GM12874 (cell line): ENCODE measurements around the gene FER.

ENCODE experiments used
- TF ChIP-seq, protein P1 (sequence below): IDR thresholded peaks from 2 replicates; pipeline ENCODE4 v1.5.1; 2011; ENCODE audit warnings: low read depth, mild to moderate bottlenecking, control low read depth, low read length, moderate library complexity; ENCODE audit not compliant: insufficient read depth

FER gene

DNA sequence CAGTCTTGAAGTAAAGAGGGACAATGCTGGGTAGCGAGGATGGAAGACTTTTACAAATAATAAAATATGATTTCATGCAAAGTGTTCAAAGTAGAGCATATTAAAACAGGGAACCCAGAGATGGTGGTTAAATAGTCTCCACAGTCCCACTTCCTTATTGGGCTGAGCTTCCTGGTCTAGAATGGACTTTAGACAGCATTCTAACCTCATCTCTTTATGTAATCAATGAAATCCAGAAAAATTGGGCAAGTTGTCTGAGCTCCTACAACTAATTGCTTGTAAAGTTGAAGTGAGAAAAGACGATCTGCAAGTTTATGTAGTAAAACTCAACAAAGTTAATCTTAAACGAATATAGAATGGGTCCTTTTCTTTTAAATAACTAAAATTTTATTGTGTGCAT lies 333.2 kb downstream of the FER start:
- TF ChIP-seq, protein P1, sequence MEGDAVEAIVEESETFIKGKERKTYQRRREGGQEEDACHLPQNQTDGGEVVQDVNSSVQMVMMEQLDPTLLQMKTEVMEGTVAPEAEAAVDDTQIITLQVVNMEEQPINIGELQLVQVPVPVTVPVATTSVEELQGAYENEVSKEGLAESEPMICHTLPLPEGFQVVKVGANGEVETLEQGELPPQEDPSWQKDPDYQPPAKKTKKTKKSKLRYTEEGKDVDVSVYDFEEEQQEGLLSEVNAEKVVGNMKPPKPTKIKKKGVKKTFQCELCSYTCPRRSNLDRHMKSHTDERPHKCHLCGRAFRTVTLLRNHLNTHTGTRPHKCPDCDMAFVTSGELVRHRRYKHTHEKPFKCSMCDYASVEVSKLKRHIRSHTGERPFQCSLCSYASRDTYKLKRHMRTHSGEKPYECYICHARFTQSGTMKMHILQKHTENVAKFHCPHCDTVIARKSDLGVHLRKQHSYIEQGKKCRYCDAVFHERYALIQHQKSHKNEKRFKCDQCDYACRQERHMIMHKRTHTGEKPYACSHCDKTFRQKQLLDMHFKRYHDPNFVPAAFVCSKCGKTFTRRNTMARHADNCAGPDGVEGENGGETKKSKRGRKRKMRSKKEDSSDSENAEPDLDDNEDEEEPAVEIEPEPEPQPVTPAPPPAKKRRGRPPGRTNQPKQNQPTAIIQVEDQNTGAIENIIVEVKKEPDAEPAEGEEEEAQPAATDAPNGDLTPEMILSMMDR: no peak

DNA sequence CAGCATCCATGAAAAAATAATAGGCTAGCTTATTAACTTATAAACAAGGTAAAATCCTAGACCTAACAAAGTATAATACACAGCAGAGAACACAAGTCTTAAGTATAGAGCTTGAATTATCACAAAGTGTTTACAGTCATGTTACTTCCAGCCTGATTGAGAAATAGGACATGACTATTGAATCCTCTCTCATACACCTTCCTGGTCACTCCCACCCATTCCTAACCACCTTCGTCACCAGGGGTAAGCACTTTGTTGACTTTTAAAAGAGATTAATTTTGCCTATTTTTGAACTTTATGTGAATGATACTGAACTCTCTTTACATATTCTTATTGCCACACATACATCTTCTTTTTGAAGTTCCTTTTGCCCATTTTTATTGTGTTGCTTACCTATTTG lies 336.2 kb downstream of the FER start:
- TF ChIP-seq, protein P1: no peak

DNA sequence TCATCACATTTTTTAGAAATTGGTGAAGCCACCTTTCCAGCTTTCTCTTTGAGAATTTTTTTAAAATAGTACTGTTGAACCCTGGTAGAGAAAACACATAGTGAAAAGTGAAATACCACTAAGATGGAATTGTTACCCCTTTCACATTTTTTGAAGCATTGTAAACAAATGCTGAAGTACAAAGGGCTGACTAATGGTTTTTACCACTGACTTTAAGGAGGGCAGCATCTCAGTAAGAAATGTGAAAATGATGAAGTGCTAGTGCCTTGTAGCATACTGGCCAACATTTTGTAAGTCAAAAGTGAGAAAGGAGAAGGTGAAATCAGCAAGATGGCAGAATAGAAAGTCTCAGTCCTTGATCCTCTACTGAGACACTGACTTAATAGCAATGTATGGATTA lies 341.5 kb downstream of the FER start:
- TF ChIP-seq, protein P1: no peak

DNA sequence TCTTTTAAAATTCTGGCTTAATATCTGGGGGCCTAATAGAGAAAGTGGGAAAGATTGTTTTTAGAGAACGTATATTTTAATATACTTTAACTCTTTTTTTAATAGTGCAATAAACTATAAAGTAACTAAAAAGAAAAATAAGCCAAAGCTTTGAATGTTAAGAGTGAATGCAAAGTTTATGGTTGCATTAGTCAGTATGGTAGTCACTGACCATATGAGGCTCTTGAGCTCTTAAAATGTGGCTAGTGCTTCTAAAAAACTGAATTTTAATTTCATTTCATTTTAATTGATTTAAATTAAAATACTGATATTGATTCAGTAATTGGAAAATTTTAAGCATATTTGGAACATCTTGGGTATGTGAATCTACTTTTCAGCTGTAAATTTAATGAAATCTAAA lies 351.4 kb downstream of the FER start:
- TF ChIP-seq, protein P1: no peak

DNA sequence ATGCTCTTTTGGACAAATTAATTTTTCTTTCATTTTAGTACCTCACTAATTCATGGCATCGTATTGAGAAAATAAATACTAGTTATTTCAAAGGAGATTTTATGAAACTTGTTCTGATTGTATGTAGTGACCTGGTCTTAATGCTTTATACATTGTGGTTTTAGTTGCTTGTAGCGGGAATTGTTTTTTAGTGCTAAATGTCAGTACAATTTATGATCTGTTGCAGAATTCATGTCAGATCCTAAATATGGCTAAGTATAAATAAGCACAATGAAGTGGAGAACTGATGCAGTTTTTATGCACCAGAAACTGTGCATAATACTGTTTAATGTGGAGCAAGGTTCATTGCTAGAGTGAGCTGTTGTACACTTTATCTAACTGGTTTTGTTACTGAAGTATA lies 353.3 kb downstream of the FER start:
- TF ChIP-seq, protein P1: no peak

DNA sequence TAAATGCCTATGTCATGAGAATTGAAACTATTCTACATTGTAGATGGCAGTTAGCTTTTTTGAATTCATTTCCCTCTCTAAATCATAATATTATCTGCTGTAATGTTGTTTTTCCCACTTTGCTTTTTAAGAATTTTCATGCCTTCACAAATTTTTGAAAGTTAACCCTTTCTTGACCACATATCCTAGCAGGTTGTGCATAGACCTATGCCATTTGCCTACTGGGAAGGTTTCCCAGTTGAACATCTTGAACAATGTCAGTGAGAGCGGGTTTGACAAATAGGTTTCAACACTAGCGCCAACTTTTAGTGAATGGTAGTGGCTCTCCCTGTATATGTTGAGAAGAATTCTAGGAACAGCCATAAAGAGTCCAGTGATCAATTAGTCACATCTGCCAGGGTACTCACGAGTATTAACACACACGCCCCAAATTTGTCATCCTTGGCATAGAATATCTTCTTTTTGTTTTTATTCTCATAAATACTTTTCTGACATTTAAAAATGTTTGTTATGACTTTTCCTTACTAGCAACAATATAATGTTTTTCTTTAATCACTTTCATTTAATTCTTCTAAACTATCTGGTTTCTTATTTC lies 354.5 kb downstream of the FER start:
- TF ChIP-seq, protein P1: no peak

DNA sequence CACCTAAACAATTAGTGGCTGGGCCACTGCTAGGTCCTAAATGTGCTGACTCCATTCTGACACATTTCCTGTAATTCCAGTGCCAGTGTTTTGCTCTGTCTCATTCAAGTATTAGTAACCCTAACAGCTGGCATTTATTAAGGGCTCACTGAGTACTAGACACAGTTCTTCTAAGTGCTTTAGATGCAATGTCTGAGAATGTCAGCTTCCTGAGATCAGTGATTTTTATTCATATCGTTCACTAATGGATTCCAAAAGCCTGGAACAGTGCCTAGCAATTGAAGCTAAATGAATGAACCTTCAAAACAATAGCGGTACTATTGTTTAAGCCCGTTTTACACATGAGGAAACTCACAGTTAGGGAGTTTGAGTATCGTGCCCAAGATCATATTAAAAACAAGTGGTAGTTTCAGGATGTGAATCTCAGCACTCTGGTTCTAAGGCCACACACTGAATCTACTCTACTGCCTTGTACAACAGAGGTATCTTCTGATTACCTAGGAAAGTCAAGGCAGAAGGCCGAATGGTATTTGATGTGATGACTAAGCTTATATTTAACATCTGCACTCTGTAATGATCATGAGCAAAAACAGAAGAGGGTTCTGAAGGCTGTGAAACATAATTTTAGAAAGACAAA lies 358.1 kb downstream of the FER start:
- TF ChIP-seq, protein P1: no peak
